Neural cell (in vitro differentiated cells): ENCODE results near the gene FAR2. TPM values are rescaled to one million over a fixed set of nuclear protein-coding genes. Genes with fewer than 3 reads are reported as not detected.

ENCODE experiments used
- H2AFZ ChIP-seq: fragments of 200-600, 300-800 bp; sonication (generic), shearing (Covaris generic); 2 replicates; pipeline ENCODE4 v1.6.0; 2014; ENCODE audit warnings: low read depth, mild to moderate bottlenecking, antibody characterized with exemption, low read length, moderate library complexity
- H3F3A ChIP-seq: fragments of 200-600 bp; shearing (Covaris generic); 2 replicates; pipeline ENCODE4 v1.6.1; 2016; ENCODE audit warnings: mild to moderate bottlenecking, moderate library complexity, mixed read lengths, antibody characterized with exemption, low read length; ENCODE audit not compliant: insufficient read depth, poor library complexity, severe bottlenecking
- H3K27ac ChIP-seq: fragments of 200-600, 300-800 bp; sonication (generic), shearing (Covaris generic); 2 replicates; pipeline ENCODE4 v1.5.1; 2014; ENCODE audit warnings: mild to moderate bottlenecking, low read length, moderate library complexity
- H3K27me3 ChIP-seq: fragments of 300-800, 200-600 bp; sonication (generic), shearing (Covaris generic); 2 replicates; pipeline ENCODE4 v1.6.0; 2014; ENCODE audit warnings: mild to moderate bottlenecking, low read depth, low read length, moderate library complexity; ENCODE audit not compliant: insufficient read depth
- H3K36me3 ChIP-seq: fragments of 300-800, 200-600 bp; sonication (generic), shearing (Covaris generic); 2 replicates; pipeline ENCODE4 v1.5.1; 2014; ENCODE audit warnings: mild to moderate bottlenecking, antibody characterized with exemption, low read length, moderate library complexity; ENCODE audit not compliant: insufficient read depth
- H3K4me2 ChIP-seq: fragments of 300-800, 200-600 bp; sonication (generic), shearing (Covaris generic); 2 replicates; pipeline ENCODE4 v1.6.0; 2014; ENCODE audit warnings: mild to moderate bottlenecking, low read length
- H3K4me3 ChIP-seq: fragments of 300-800, 200-600 bp; sonication (generic), shearing (Covaris generic); 2 replicates; pipeline ENCODE4 v1.5.1; 2014; ENCODE audit warnings: mild to moderate bottlenecking, low read length, moderate library complexity
- H3K79me2 ChIP-seq: fragments of 200-600 bp; shearing (Covaris generic); replicated peaks from 2 replicates; pipeline ENCODE4 v1.6.0; 2014; ENCODE audit warnings: mild to moderate bottlenecking, low read length, moderate library complexity; ENCODE audit not compliant: insufficient read depth
- H3K9ac ChIP-seq: fragments of 300-800, 200-600 bp; sonication (generic), shearing (Covaris generic); 2 replicates; pipeline ENCODE4 v1.6.1; 2016; ENCODE audit warnings: mild to moderate bottlenecking, low read length, mixed read lengths
- H3K9me2 ChIP-seq: fragments of 200-600 bp; shearing (Covaris generic); 2 replicates; pipeline ENCODE4 v1.6.1; 2016; ENCODE audit warnings: mild to moderate bottlenecking, low read length, mixed read lengths; ENCODE audit not compliant: insufficient read depth
- H3K9me3 ChIP-seq: fragments of 200-600, 300-800 bp; sonication (generic), shearing (Covaris generic); 2 replicates; pipeline ENCODE4 v1.6.1; 2016; ENCODE audit warnings: mild to moderate bottlenecking, mixed run types, low read length, moderate library complexity, mixed read lengths
- H4K20me1 ChIP-seq: fragments of 200-600 bp; shearing (Covaris generic); 2 replicates; pipeline ENCODE4 v1.6.1; 2016; ENCODE audit warnings: mild to moderate bottlenecking, mixed run types; ENCODE audit not compliant: insufficient read depth
- EP300 ChIP-seq: fragments of 450-650 bp; conservative IDR thresholded peaks from 2 replicates; pipeline ENCODE4 v1.6.1; 2014; ENCODE audit warnings: antibody characterized with exemption, mild to moderate bottlenecking, moderate library complexity; ENCODE audit not compliant: poor library complexity, severe bottlenecking
- EZH2 ChIP-seq: fragments of 200-600, 300-800 bp; shearing (Covaris generic), sonication (generic); IDR thresholded peaks from 2 replicates; pipeline ENCODE4 v1.6.1; 2014; ENCODE audit warnings: antibody characterized with exemption, low read length, borderline replicate concordance, mild to moderate bottlenecking; ENCODE audit not compliant: insufficient read depth, poor library complexity, severe bottlenecking
- MXI1 ChIP-seq: fragments of 450-650 bp; conservative IDR thresholded peaks from 2 replicates; pipeline ENCODE4 v1.6.1; 2014; ENCODE audit warnings: antibody characterized with exemption, mild to moderate bottlenecking; ENCODE audit not compliant: poor library complexity, severe bottlenecking
- POLR2AphosphoS5 ChIP-seq: IDR thresholded peaks from 2 replicates; pipeline ENCODE4 v1.6.1; 2012
- RAD21 ChIP-seq: fragments of 450-650 bp; conservative IDR thresholded peaks from 2 replicates; pipeline ENCODE4 v1.6.1; 2014; ENCODE audit warnings: antibody characterized with exemption, mild to moderate bottlenecking, moderate library complexity
- SMC3 ChIP-seq: fragments of 450-650 bp; conservative IDR thresholded peaks from 2 replicates; pipeline ENCODE4 v1.6.1; 2014; ENCODE audit warnings: antibody characterized with exemption, mild to moderate bottlenecking, moderate library complexity; ENCODE audit not compliant: poor library complexity
- TAF1 ChIP-seq: IDR thresholded peaks from 2 replicates; pipeline ENCODE4 v1.6.1; 2012; ENCODE audit warnings: low read depth
- polyA plus RNA-seq: library from polyadenylated mRNA; depleted of rRNA; stranded (reverse); fragments of >200 nt; gene quantifications from 2 replicates; pipeline ENCODE4 v1.2.3, GENCODE V29; 2014
- TF ChIP-seq, protein P1 (sequence below): IDR thresholded peaks from 2 replicates; pipeline ENCODE4 v1.6.1; 2012; ENCODE audit warnings: borderline replicate concordance
- TF ChIP-seq, protein P2 (sequence below): fragments of 450-650 bp; IDR thresholded peaks from 2 replicates; pipeline ENCODE4 v1.5.1; 2014; ENCODE audit warnings: antibody characterized with exemption, mild to moderate bottlenecking, moderate library complexity; ENCODE audit not compliant: poor library complexity, severe bottlenecking

FAR2 gene
- polyA plus RNA-seq, 1 donor from 2014 or later, result 0.99 TPM

DNA sequence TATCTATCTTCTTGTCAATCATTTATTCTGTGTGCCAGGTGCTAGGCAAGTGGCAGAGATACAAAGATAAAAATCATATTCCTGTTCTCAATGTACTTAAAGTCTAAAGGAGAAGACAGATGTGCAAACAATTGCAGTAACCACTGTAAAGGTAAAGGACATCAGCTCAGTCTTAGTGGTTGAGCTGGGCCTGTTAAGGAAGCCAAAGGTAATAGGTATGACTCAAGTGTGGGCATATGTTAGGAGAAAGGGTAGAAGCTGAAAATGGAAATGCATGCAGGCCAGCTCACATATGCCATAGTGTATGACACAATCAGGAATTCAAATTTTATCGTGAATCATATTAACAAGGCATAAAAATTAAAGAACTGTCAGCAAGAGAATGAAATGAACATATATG lies 49.8 kb downstream of the FAR2 start:
- Histone ChIP-seq H3F3A (no peaks in the 10 kb centered on the region), H4K20me1 (no peaks in the 10 kb centered on the region), H3K79me2 (no peaks in the 10 kb centered on the region), H3K27ac (no peak overlapping the region), H3K9ac (no peak overlapping the region), H3K9me3 (no peaks in the 10 kb centered on the region), H3K4me3 (no peak overlapping the region), H3K27me3 (no peaks in the 10 kb centered on the region), H2AFZ (no peak overlapping the region), H3K36me3 (no peaks in the 10 kb centered on the region), H3K4me2 (no peak overlapping the region), H3K9me2 (no peaks in the 10 kb centered on the region)
- TF ChIP-seq EP300, result no peak
- TF ChIP-seq POLR2AphosphoS5, result no peak
- TF ChIP-seq, protein P1, sequence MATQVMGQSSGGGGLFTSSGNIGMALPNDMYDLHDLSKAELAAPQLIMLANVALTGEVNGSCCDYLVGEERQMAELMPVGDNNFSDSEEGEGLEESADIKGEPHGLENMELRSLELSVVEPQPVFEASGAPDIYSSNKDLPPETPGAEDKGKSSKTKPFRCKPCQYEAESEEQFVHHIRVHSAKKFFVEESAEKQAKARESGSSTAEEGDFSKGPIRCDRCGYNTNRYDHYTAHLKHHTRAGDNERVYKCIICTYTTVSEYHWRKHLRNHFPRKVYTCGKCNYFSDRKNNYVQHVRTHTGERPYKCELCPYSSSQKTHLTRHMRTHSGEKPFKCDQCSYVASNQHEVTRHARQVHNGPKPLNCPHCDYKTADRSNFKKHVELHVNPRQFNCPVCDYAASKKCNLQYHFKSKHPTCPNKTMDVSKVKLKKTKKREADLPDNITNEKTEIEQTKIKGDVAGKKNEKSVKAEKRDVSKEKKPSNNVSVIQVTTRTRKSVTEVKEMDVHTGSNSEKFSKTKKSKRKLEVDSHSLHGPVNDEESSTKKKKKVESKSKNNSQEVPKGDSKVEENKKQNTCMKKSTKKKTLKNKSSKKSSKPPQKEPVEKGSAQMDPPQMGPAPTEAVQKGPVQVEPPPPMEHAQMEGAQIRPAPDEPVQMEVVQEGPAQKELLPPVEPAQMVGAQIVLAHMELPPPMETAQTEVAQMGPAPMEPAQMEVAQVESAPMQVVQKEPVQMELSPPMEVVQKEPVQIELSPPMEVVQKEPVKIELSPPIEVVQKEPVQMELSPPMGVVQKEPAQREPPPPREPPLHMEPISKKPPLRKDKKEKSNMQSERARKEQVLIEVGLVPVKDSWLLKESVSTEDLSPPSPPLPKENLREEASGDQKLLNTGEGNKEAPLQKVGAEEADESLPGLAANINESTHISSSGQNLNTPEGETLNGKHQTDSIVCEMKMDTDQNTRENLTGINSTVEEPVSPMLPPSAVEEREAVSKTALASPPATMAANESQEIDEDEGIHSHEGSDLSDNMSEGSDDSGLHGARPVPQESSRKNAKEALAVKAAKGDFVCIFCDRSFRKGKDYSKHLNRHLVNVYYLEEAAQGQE, result no peak
- no peak for TF ChIP-seq EZH2
- TF ChIP-seq SMC3, result no peak
- TF ChIP-seq RAD21, result no peak
- TF ChIP-seq TAF1, result no peak
- TF ChIP-seq, protein P2, sequence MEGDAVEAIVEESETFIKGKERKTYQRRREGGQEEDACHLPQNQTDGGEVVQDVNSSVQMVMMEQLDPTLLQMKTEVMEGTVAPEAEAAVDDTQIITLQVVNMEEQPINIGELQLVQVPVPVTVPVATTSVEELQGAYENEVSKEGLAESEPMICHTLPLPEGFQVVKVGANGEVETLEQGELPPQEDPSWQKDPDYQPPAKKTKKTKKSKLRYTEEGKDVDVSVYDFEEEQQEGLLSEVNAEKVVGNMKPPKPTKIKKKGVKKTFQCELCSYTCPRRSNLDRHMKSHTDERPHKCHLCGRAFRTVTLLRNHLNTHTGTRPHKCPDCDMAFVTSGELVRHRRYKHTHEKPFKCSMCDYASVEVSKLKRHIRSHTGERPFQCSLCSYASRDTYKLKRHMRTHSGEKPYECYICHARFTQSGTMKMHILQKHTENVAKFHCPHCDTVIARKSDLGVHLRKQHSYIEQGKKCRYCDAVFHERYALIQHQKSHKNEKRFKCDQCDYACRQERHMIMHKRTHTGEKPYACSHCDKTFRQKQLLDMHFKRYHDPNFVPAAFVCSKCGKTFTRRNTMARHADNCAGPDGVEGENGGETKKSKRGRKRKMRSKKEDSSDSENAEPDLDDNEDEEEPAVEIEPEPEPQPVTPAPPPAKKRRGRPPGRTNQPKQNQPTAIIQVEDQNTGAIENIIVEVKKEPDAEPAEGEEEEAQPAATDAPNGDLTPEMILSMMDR, result no peak
- TF ChIP-seq MXI1, result no peak

DNA sequence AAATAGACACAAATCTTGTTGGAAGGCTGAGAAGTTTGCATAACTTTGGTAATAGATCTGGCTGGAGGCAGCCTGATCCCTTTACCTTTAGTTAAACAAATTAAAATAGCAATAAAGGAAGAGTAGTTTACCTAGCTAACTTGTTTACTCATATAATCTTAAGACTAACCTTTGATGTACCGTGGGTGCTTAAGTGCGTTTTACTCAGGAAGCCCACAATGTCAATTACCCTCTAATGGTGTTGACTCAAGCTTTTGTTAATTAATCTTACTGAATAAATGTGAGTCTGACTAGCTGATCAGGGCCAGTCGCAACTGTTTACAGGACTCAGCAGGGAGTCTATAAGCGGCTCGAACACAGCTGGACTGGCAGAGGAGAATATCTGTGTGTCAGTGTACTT lies 51.5 kb downstream of the FAR2 start:
- TF ChIP-seq SMC3 (no peak), EZH2 (no peak), RAD21 (no peak), MXI1 (no peak), TAF1 (no peak), POLR2AphosphoS5 (no peak), EP300 (no peak)
- TF ChIP-seq, protein P2, result no peak
- TF ChIP-seq, protein P1, result no peak
- Histone ChIP-seq H3K9ac (no peak overlapping the region), H3F3A (no peaks in the 10 kb centered on the region), H3K9me3 (no peaks in the 10 kb centered on the region), H3K9me2 (no peaks in the 10 kb centered on the region), H3K4me2 (no peak overlapping the region), H3K4me3 (no peak overlapping the region), H3K79me2 (no peaks in the 10 kb centered on the region), H2AFZ (no peak overlapping the region), H3K27me3 (no peaks in the 10 kb centered on the region), H3K36me3 (no peaks in the 10 kb centered on the region), H3K27ac (no peak overlapping the region), H4K20me1 (no peaks in the 10 kb centered on the region)
